NCI-H2107 treated with DMSO at 0.1 percent for 48 hours (cell line): ENCODE results near the gene SOCS1.
"Not testable (repeated sequence)": the region's sequence is repeated elsewhere in the genome, so short reads cannot be mapped to it uniquely, and the experiment has no call there.

ENCODE experiments used
- DNase-seq: peaks from one replicate; lab custom pipeline; 2025; ENCODE audit not compliant: unreplicated experiment; lab: John Stamatoyannopoulos, UW

The SOCS1 gene, protein sequence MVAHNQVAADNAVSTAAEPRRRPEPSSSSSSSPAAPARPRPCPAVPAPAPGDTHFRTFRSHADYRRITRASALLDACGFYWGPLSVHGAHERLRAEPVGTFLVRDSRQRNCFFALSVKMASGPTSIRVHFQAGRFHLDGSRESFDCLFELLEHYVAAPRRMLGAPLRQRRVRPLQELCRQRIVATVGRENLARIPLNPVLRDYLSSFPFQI

DNA sequence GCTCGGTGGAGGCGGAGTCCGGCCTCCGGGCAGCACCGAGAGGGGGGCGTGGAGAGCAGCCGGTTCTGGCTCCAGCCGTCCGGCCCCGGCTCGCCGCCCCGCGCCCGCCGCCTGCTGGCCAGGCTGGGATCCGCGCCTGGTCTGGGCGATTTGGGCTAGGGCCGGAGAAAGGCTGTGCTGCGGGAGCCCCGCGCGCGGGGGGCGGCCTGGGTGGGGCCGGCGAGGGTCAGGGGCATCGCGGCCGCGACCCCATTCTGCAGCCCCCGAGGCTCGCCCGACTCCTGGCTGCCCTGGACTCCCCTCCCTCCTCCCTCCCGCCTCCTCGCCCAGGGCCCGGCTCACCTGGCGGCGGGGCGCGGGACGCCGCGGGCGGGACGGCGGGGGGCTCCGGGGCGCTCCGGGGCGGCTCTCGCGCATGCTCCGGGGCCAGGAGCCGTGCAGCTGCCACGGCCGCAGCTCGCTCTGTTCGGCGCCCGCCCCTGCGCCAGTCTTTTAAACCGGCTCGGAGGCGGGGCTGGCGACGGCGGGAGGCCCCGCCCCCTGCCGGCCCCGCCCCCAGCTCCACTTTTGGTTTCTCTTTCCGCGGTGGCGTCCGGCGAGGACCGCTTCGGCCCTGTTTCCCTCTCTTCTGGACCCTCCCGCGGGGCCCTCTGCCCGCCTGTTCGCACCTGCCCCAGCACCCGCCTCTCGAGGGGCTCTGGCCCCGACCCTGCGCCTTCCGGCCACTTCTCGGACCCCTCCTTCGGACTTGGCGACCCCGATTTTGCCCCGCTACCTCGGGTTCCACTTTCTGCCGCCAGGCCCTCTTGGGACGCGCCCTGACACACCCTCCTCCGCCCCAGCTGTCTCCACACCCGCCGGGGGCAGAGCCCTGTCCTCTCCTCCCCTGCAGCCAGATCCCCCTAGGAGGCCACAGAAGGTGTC lies at the start of gene SOCS1:
TSS of gene SOCS1 (minus strand) at position 468 of the 924 bp plus-strand sequence. CDS start 726 bp downstream, outside the sequence.
- peak; percentile 67 for DNase-seq

DNA sequence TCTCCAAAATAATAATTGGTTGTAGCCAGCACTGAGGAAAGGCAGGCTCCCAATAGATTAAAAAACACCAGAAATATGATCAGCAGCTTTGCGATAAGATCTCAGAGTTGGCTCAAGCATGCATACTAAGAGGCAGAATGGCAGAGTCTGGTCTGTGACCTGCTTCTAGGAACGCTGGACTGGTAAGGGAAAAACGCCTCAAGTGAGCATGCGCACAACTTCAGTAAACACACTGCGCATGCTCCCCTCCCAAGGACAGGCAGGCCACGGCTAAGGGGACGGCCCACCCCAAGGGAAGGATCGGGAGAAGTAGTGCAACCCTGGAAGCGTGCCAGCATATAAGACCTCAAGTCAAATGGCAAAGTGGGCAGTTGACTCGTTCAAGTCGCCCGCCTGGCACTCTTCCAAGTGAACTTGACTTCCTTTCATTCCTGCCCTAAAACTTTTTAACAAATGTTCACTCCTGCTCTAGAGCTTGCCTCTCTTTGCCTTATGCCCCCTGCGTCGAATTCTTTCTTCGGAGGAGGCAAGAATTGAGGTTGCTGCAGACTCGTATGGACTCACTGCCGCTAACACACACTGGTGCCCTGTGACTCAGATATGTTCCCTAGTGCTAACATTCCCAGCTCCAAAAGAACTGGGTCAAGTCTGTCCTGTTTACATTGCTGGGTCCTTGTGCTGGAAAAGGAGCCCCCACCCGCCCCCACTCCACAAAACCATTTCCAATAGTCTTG lies 47.6 kb upstream of the SOCS1 start:
- no peak for DNase-seq

DNA sequence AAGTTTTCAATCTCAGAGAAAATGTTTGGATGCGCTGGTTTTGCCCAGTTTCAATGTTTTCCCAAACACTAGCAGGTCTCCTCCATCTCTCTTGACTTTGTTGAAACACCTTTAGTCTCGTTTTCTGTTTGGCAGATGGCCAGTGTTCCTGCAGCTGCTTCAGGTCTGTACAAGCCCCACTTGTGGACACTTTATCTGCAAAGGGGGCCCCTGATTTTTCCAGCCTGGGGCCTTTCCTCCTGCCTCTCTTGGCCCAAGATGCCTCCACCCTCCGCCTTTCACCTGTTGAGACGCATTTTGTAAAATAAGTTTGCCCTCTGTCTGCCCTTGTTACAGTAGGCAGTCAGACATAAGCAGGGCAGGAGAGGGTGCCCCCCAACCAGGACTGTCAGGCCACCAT lies 47.0 kb upstream of the SOCS1 start:
- peak; percentile 69 for DNase-seq

DNA sequence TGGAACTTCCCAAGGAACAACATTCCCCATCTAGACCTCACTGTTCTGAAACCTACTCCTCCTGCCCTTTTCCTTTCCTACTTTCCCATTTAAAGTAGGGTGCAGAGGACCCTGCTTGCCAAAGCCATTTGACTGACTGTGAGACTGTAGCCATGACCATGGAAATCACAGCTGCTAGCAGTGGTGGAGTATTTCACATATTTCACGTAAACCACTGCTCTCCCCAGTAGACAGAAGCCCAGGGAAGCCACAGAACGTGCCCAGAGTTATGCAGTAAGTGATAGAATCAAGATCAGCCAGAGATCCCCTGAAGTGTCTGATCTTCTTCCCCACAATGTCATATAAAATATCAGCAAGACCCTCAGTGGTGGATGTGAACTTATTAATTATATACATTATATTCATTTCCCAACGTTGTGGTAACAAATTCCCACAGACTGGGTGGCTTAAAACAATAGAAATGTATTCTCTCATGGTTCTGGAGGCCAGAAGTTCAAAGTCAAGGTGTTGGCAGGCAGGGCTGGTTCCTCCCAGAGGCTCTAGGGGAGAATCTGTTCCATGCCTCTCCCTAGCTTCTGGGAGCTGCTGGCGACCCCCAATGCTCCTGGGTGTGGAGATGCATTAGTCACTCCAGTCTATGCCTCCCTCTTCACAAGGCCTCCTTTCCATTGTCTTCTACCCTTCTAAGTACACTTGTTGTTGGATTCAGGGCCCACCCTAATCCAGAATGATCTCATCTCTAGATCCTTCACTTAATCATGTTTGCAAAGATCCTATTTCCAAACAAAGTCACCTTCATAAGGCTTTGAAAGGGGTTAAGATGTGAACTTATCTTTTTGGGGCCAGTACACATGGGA lies 45.9 kb upstream of the SOCS1 start:
- no peak for DNase-seq

DNA sequence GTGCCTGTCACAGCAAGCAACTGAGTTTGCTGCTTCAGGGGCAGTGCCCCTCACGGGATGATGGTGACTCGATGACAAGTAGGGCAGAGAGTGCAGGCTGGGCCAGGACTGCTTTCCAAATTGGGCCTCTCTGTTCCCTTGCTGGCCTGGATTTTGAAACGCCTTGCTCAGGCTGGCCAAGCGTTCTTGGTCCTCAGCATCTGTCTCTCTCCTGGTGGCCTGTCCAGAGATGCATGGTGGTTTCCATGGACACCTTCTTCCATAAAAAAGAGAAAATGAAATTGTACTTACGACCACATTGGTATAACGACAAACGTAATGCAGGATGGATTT lies 44.5 kb upstream of the SOCS1 start:
- no peak for DNase-seq

DNA sequence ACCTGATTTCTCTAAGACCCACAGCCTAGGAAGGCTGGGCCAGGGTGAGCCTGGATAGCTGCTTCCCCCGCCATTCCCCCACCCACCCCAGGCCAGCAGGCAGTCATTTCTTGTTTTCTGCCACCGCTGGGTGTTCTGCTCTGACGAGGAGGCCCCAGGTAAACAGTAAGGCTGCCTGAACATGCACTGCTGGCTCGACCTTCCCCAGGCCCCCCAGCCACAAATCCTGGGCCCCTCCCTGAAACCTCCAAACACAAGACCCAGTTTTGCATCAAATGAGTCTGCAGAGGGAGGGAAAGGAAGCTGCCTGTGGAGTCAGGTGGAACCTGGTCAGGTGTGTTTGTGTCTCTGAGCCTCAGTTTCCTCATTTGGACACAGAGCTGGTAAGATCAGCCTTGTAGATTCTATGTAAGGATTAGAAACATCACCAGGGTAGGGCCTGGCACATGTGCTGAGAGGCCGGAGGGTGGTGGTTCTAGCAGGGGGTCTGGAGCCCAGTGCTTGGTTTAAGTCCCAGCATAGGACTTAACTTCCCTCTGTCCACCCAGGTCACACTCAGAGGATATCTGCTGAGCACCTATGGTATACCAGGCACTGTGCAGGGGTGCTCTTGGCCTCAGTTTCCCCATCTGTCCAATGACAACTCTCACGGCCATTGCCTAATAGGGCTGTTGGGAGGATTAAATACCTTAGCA lies 44.0 kb upstream of the SOCS1 start:
- no peak for DNase-seq

DNA sequence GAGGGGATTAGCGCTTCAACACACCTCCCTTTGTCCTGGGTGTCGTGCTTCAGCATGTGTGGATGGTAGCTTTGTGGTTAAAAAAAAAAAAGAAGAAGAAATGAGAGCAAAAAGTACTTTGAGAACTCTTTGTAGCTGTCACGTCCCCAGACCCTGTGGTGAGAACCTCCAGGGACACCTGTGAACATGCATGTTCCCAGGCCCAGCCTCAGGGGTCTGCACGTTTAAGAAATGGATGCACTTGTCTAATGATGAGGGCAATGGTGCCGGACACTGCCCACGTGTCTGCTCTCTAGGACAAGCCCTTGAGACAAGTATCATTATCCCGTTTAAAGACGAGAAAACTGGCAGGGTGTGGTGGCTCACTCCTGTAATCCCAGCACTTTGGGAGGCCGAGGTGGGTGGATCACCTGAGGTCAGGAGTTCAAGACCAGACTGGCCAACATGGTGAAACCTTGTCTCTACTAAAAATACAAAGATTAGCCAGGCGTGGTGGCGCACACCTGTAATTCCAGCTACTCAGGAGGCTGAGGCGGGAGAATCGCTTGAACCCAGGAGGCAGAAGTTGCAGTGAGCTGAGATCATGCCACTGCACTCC lies 43.0 kb upstream of the SOCS1 start:
- DNase-seq = not testable (repeated sequence)

DNA sequence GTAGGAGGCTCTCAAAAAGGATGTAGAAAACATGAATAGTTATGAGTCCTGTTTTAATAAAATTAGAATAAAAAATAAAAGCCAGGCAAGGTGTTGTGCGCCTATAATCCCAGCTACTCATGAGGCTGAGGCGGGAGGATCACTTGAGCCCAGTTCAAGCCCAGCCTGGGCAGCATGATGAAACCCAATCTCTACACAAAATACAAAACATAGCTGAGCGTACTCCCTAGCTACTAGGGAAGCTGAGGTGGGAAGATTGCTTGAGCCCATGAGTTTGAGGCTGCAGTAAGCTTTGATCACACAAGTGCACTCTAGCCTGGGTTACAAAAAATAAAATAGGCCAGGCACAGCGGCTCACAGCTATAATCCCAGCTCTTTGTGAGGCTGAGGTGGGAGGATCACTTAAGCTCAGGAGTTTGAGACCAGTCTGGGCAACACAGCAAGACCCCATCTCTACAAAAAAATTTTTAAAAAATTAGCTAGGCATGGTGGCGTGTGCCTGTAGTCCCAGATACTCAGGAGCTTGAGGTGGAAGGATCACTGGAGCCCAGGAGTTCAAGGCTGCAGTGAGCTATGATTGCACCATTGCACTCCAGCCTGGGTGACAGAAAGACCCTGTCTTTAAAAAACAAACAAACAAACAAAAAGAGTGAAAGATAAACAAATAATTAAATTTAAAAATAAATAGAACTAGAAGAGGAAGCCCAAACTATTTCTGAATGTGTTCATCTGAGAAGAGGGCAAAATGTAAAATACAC lies 42.3 kb upstream of the SOCS1 start:
- no peak for DNase-seq

DNA sequence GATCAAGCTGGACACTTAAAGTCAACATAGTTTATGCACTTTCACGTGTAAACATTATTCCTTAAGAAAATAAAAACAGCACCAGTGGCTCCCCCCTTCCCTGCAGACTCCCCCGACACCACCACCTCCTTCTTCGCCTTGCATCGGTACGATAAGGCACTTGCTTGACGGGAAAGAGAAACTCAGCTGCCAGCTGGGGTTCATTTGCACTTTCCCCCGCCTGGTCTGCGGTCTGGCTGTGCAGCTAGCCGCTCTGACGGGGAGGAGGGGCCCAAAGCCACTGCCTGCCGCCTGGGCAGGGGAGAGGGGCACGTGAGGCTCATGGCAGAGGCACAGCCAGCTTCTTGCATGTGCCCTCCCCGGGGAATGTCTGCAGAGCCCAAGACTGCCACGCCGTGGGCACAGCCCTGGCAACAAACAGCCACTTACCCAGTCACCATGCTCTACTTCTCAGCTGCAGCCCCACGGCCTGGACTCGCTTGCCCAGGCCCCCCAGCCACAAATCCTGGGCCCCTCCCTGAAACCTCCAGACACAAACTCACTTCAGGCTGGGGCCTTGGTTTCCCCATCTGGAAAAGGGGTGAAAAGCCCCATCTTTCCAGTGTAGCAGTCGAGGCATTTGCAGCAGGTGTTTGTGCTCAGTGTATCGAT lies 41.6 kb upstream of the SOCS1 start:
- DNase-seq = peak; percentile 89

DNA sequence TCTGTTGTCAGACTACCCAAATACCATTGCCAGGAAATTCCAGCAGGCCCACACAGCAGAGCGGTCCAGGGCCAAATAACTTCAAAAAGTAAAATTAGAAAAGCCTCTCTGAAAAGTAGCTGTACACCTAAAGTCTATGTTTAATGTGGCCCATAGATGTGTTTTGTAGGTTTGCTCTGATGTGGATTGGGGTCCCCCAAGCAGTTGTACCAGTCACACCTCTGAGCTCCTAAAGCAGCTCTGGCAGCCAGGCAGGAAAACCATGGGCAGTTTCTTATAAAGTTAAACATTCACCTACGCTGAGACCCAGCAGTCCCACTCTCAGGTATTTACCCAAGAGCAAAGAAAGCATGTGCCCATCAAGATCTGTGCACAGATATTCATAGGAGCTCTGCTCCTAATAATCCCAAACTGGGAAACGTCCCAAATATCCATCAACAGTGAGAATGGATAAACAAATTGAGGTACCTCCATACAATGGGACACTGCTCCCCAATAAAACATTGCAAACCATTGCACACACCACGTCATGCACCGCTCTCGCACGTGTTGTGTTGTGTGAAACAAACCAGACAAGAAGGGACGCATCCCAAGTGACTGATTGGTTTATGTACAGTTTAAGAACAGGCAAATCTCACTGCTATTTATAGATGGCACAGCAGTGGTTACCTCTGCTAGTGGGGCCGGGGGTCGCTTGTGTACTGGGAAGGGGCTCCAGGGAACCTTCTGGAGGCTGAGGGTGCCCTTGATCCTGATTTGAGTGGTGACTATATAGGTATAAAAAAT lies 40.9 kb upstream of the SOCS1 start:
- DNase-seq = no peak

DNA sequence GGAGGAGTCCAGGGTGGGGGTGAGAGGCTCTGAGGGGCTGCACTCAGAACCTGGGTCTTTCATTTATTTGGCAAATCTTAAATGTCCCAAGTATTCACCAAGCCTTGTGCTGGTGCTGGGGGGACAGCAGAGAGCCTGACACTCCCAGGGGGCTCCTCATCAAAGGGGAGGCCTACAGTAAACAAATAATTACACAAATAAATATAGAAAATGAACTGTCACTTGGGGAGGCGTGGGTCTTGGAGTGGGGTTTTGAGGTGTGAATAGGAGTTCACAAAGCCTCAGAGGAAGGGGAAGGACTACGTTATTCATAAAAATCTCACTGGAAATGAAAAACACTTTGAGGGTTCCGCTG lies 40.3 kb upstream of the SOCS1 start:
- DNase-seq = no peak

DNA sequence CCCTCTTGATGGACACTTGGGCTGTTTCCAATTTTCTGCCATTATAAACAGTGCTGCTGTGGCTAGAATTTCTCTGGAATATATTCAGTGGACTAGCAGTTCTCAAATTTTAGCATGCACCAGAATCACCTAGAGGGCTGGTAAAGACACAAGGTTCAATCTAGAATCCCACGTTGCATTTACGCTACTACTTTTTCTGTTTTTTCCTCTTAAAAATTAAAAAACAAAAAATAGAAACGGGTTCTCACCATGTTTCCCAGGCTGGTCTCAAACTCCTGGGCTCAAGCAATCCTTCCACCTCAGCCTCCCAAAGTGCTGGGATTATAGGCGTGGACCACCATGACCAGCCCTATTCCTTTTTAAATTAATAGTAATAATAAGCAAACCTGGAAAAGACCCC lies 39.7 kb upstream of the SOCS1 start:
- no peak for DNase-seq

DNA sequence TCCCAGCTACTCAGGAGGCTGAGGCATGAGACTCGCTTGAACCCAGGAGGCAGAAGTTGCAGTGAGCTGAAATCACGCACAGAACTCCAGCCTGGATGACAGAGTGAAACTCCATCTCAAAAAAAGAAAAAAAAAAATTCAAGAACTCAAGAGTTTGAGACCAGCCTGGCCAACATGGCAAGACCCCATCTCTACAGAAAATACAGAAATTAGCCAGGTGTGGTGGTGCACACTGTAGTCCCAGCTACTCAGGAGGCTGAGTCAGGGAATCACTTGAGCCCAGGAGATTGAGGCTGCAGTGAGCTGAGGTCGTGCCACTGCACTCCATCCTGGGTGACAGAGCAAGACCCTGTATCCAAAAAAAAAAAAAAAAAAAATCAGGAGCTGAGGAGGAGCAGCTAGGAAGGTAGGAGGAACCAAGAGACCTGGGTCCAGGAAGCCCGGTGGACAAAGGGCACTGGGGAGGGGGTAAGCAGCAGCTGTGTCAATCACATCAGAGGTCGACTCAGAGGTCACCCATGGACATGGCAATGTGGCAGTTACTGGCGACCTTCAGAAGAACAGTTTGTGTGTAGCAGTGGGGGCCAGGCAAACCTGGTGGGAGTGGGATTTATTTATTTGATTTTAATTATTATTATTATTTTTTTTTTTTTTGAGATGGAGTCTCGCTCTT lies 36.2 kb upstream of the SOCS1 start:
- DNase-seq = no peak

DNA sequence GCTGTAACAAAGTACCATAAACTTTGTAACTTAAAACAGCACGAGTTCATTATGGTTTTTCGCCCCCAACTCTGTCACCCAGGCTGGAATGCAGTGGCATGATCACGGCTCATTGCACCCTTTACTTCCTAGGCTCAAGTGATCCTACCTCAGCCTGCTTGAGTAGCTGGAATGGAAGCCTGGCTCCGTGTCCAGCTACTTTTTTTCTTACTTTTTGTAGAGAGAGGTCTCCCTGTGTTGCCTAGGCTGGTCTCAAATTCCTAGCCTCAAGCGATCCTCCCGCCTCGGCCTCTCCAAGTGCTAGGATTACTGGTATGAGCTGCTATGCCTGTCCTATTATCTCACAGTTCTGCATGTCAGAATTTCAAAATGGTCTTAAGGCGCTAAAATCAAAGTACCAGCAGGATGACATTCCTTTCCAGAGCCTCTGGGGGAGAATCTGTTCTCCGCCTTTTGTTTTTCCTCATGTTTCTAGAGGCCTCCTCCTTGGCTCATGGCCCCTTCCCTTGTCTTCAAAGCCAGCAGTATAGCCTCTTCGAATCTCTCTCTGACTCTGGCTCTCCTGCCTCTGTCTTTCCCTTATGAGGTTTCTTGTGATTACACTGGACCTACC lies 35.2 kb upstream of the SOCS1 start:
- no peak for DNase-seq

DNA sequence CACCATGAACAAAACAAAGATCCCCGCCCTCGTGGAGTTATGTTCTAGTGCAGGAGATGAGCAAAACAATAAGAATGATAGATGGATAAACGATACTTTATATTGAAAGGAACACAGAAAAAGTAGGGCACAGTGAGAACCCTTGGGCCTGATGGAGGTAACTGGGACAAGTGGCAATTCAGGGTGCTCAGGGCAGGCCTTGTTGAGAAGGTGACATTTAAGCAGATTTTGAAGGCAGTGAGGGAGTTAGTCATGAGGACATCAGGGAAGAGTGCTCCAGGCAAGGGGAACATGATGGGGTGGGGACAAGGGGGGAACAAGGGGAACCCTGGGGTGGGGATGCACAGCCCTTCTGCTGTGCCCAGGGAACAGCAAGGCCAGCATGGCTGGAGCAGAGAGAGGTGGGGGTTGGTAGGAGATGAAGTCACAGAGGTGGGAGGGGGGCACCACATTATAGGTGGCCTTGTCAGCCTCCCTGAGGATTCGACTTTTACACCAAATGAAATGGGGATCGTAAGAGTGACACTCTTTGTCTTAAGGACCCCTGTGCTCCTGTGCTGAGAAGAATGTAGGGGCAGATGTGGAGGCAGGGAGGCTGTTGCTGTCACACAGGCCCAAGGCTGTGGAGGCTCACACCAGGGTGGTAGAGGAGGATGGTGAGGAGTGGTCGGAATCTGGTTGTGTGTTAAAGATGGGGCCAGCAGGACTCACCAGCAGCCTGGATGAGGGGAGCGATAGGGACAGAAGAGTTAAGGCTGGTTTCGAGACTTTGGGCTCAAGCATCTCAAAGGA lies 34.3 kb upstream of the SOCS1 start:
- DNase-seq = no peak

DNA sequence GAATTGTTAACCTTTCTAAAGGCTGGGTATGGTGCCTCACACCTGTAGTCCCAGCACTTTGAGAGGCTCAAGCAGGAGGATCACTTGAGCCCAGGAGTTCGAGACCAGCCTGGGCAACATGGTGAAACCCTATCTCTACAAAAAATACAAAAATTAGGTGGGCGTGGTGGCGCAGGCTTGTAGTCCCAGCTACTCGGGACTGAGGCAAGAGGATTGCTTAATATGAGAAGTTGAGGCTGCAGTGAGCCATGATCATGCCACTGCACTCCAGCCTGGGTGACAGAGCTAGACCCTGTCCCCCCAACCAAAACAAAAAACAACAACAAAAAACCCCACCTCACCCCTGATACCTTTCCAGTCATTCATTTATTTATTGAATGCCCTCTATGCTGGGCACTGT lies 33.7 kb upstream of the SOCS1 start:
- not testable (repeated sequence) for DNase-seq
